ENCODE data around the gene XKR8. TPM values are rescaled to one million over a fixed set of nuclear protein-coding genes. Genes with fewer than 3 reads are reported as not detected.

XKR8 gene
- total and polyA plus RNA-seq, 10 donors = 4.2 to 17.4 (median 8.1) TPM

- WGBS, 5 donors = 75 to 84% (median 82%) methylated on average over 4 of the region's 4 CpGs
- TF ChIP-seq CTCF (IDR thresholded peaks at IDR 0.05 in 8 of 11, conservative IDR thresholded peaks at IDR 0.05 in 3 of 11) (no peak), POLR2AphosphoS5 (IDR thresholded peaks at IDR 0.05) (no peak), POLR2A (IDR thresholded peaks at IDR 0.05) (no peak)
- H3K27ac ChIP-seq = no peak overlapping the region
- no peak for DNase-seq
- H3K36me3 ChIP-seq = no peaks in the 10 kb centered on the region
- intact Hi-C loops (cut with DNase I; ENCODE audit: low total_unique reads) = no loop called here
- peaks cover 0 to 57% (median 20%) of the 10 kb centered on the region in 6 donors for H3K4me1 ChIP-seq
- H3K4me3 ChIP-seq = no peak overlapping the region
- H3K27me3 ChIP-seq (replicated peaks in 1 of 7) = peaks cover 0 to 30% (median 0%) of the 10 kb centered on the region in 7 donors
- H3K9me3 ChIP-seq = no peaks in the 10 kb centered on the region
Measured at GRCh38 chr1:27938488-27938887, 21.3 kb upstream of the XKR8 start.

- peaks cover 0 to 12% (median 0%) of the 10 kb centered on the region in 7 donors for H3K27me3 ChIP-seq (replicated peaks in 1 of 7)
- H3K27ac ChIP-seq = peak overlapping the region in 4 of 8 donors; percentile 5 to 89 (median 76)
- intact Hi-C loops (cut with DNase I; ENCODE audit: low total_unique reads) = no loop called here
- H3K9me3 ChIP-seq = no peaks in the 10 kb centered on the region
- H3K4me1 ChIP-seq = peaks cover 0 to 63% (median 17%) of the 10 kb centered on the region in 6 donors
- peak; percentile 88 for DNase-seq
- H3K36me3 ChIP-seq = no peaks in the 10 kb centered on the region
- 11 to 37% (median 16%) methylated on average over 6 of the region's 6 CpGs for WGBS, 5 donors
- H3K4me3 ChIP-seq = no peak overlapping the region
- TF ChIP-seq POLR2AphosphoS5 (IDR thresholded peaks at IDR 0.05) (no peak), CTCF (IDR thresholded peaks at IDR 0.05 in 8 of 11, conservative IDR thresholded peaks at IDR 0.05 in 3 of 11) (peak in 8 of 11 experiments; percentile 14 to 60 (median 44))
Measured at GRCh38 chr1:27940297-27940696, 19.5 kb upstream of the XKR8 start.

GRCh38 chr1:27940870-27941560 lies 18.8 kb upstream of the XKR8 start:
- H3K36me3 ChIP-seq = no peaks in the 10 kb centered on the region
- peak; percentile 32 for DNase-seq
- intact Hi-C loops (cut with DNase I; ENCODE audit: low total_unique reads) = no loop called here
- no peaks in the 10 kb centered on the region for H3K9me3 ChIP-seq
- peaks cover 0 to 5% (median 0%) of the 10 kb centered on the region in 7 donors for H3K27me3 ChIP-seq (replicated peaks in 1 of 7)
- TF ChIP-seq POLR2A (IDR thresholded peaks at IDR 0.05) (no peak), POLR2AphosphoS5 (IDR thresholded peaks at IDR 0.05) (no peak), CTCF (IDR thresholded peaks at IDR 0.05 in 8 of 11, conservative IDR thresholded peaks at IDR 0.05 in 3 of 11) (no peak)
- peaks cover 0 to 60% (median 15%) of the 10 kb centered on the region in 6 donors for H3K4me1 ChIP-seq
- 90 to 98% (median 95%) methylated on average over 9 of the region's 9 CpGs for WGBS, 5 donors
- peak overlapping the region in 4 of 8 donors; percentile 43 to 89 (median 76) for H3K27ac ChIP-seq
- peak overlapping the region in 1 of 8 donors; percentile 53 for H3K4me3 ChIP-seq

- TF ChIP-seq POLR2A (IDR thresholded peaks at IDR 0.05) (no peak), POLR2AphosphoS5 (IDR thresholded peaks at IDR 0.05) (no peak), CTCF (IDR thresholded peaks at IDR 0.05 in 8 of 11, conservative IDR thresholded peaks at IDR 0.05 in 3 of 11) (no peak)
- WGBS, 5 donors = 83 to 88% (median 86%) methylated on average over 12 of the region's 12 CpGs
- Histone ChIP-seq H3K36me3 (no peaks in the 10 kb centered on the region), H3K4me3 (peak overlapping the region in 1 of 8 donors; percentile 53), H3K27ac (peak overlapping the region in 6 of 8 donors; percentile 74 to 91 (median 86)), H3K27me3 (replicated peaks in 1 of 7) (no peaks in the 10 kb centered on the region), H3K4me1 (peaks cover 0 to 60% (median 15%) of the 10 kb centered on the region in 6 donors), H3K9me3 (no peaks in the 10 kb centered on the region)
- intact Hi-C loops (cut with DNase I; ENCODE audit: low total_unique reads) = no loop called here
- peak; percentile 70 for DNase-seq
Measured at GRCh38 chr1:27941671-27942540, 17.9 kb upstream of the XKR8 start.
